OCI-LY1 (cell line): ENCODE measurements around the gene ORM2.
"Not testable (repeated sequence)": the region's sequence is repeated elsewhere in the genome, so short reads cannot be mapped to it uniquely, and the experiment has no call there.

ENCODE experiments used
- EZH2 ChIP-seq: fragments of 200-600 bp; sonication (generic), shearing (Covaris generic); IDR thresholded peaks from 2 replicates; pipeline ENCODE4 v1.8.0; 2017; ENCODE audit warnings: borderline replicate concordance, mixed run types, mild to moderate bottlenecking, antibody characterized with exemption, low read length, moderate library complexity, mixed read lengths
- TF ChIP-seq, protein P1 (sequence below): fragments of 200-600 bp; sonication (generic), shearing (Covaris generic); IDR thresholded peaks from 2 replicates; pipeline ENCODE4 v1.5.1; 2017; ENCODE audit warnings: mild to moderate bottlenecking, antibody characterized with exemption, low read length, moderate library complexity, mixed read lengths

DNA sequence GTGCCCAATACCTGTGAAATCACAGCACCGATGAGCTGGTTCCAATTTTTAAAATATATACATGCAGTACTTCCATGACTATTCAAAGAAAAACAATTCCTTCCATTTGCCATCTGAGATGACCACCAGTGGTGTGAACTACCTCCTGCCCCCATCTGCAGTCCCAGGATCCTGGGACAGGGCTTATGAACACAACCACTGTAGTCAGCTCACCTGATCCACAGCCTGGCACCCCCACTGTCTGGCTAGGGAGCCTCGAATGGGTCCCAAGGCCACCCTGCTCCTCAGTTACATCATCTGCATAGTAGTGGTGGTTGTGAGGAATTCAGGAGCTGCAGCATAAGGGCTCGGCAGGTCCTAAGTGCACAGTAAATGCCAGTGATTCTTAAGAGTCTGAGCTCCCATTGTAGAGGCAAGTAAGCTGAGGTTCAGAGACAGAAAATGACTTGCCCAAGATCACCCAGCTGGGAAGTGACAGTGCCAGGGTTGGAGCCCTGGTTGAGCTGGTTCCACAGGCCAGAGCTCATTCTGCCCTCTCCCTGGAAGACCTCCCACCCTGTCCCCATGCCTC lies 3.9 kb upstream of the ORM2 start:
- TF ChIP-seq, protein P1, sequence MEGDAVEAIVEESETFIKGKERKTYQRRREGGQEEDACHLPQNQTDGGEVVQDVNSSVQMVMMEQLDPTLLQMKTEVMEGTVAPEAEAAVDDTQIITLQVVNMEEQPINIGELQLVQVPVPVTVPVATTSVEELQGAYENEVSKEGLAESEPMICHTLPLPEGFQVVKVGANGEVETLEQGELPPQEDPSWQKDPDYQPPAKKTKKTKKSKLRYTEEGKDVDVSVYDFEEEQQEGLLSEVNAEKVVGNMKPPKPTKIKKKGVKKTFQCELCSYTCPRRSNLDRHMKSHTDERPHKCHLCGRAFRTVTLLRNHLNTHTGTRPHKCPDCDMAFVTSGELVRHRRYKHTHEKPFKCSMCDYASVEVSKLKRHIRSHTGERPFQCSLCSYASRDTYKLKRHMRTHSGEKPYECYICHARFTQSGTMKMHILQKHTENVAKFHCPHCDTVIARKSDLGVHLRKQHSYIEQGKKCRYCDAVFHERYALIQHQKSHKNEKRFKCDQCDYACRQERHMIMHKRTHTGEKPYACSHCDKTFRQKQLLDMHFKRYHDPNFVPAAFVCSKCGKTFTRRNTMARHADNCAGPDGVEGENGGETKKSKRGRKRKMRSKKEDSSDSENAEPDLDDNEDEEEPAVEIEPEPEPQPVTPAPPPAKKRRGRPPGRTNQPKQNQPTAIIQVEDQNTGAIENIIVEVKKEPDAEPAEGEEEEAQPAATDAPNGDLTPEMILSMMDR, result not testable (repeated sequence)
- not testable (repeated sequence) for TF ChIP-seq EZH2
